ENCODE data around the gene PPP2R3A. TPM values are rescaled to one million over a fixed set of nuclear protein-coding genes. Genes with fewer than 3 reads are reported as not detected.
"Not testable (repeated sequence)": the region's sequence is repeated elsewhere in the genome, so short reads cannot be mapped to it uniquely, and the experiment has no call there.

PPP2R3A gene
- total RNA-seq, 1 donor from 2014 or later, result 19.3 TPM

DNA sequence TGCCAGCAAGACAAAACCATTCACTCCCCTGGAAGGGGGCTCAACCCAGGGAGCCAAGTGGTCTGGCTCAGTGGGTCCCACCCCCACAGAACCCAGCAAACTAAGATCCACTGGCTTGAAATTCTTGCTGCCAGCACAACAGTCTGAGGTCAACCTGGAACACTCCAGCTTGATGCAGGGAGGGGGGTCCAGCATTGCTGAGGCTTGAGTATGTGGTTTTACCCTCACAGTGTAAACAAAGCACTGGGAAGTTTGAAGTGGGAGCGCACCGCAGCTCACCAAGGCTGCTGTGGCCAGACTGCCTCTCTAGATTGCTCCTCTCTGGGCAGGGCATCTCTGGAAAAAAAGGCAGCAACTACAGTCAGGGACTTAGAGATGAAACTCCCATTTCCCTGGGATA is 148.9 kb downstream of the PPP2R3A start:
- peaks cover 47% of the 10 kb centered on the region for H3K36me3 Mint-ChIP-seq (ENCODE audit: low read depth, unreplicated experiment)
- no peak overlapping the region for H3K4me3 Mint-ChIP-seq (ENCODE audit: unreplicated experiment)
- TF ChIP-seq, protein P1, sequence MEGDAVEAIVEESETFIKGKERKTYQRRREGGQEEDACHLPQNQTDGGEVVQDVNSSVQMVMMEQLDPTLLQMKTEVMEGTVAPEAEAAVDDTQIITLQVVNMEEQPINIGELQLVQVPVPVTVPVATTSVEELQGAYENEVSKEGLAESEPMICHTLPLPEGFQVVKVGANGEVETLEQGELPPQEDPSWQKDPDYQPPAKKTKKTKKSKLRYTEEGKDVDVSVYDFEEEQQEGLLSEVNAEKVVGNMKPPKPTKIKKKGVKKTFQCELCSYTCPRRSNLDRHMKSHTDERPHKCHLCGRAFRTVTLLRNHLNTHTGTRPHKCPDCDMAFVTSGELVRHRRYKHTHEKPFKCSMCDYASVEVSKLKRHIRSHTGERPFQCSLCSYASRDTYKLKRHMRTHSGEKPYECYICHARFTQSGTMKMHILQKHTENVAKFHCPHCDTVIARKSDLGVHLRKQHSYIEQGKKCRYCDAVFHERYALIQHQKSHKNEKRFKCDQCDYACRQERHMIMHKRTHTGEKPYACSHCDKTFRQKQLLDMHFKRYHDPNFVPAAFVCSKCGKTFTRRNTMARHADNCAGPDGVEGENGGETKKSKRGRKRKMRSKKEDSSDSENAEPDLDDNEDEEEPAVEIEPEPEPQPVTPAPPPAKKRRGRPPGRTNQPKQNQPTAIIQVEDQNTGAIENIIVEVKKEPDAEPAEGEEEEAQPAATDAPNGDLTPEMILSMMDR (IDR thresholded peaks at IDR 0.05; ENCODE audit: unreplicated experiment), result no peak
- H3K4me1 Mint-ChIP-seq (ENCODE audit: unreplicated experiment), result no peaks in the 10 kb centered on the region
- peaks cover 6% of the 10 kb centered on the region for H3K9me3 Mint-ChIP-seq (ENCODE audit: unreplicated experiment)
- peaks cover 6% of the 10 kb centered on the region for H3K27me3 Mint-ChIP-seq (ENCODE audit: unreplicated experiment)
- H3K27ac Mint-ChIP-seq (ENCODE audit: unreplicated experiment), result no peak overlapping the region
- DNase-seq (ENCODE audit: low spot score), result no peak

DNA sequence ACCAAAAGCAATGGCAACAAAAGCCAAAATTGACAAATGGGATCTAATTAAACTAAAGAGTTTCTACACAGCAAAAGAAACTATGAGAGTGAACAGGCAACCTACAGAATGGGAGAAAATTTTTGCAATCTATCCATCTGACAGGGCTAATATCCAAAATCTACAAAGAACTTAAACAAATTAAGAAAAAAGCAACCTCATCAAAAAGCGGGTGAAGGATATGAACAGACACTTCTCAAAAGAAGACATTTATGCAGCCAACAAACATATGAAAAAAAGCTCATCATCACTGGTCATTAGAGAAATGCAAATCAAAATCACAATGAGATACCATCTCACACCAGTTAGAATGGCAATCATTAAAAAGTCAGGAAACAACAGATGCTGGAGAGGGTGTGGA is 153.8 kb downstream of the PPP2R3A start:
- not testable (repeated sequence) for H3K4me1 Mint-ChIP-seq (ENCODE audit: unreplicated experiment); H3K9me3 Mint-ChIP-seq (ENCODE audit: unreplicated experiment); H3K27ac Mint-ChIP-seq (ENCODE audit: unreplicated experiment); H3K27me3 Mint-ChIP-seq (ENCODE audit: unreplicated experiment); H3K4me3 Mint-ChIP-seq (ENCODE audit: unreplicated experiment); DNase-seq (ENCODE audit: low spot score)
- H3K36me3 Mint-ChIP-seq (ENCODE audit: low read depth, unreplicated experiment), result peaks cover 36% of the 10 kb centered on the region

DNA sequence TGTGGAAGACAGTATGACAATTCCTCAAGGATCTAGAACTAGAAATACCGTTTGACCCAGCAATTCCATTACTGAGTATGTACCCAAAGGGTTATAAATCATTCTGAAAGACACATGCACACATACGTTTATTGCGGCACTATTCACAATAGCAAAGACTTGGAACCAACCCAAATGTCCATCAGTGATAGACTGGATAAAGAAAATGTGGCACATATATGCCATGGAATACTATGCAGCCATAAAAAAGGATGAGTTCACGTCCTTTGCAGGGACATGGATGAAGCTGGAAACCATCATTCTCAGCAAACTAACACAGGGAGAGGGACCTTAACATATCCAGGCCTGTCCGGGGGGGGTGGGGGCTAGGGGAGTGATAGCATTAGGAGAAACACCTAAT is 154.3 kb downstream of the PPP2R3A start:
- H3K27me3 Mint-ChIP-seq (ENCODE audit: unreplicated experiment); H3K27ac Mint-ChIP-seq (ENCODE audit: unreplicated experiment); H3K4me3 Mint-ChIP-seq (ENCODE audit: unreplicated experiment); H3K9me3 Mint-ChIP-seq (ENCODE audit: unreplicated experiment); H3K4me1 Mint-ChIP-seq (ENCODE audit: unreplicated experiment); DNase-seq (ENCODE audit: low spot score): not testable (repeated sequence)
- peaks cover 36% of the 10 kb centered on the region for H3K36me3 Mint-ChIP-seq (ENCODE audit: low read depth, unreplicated experiment)

DNA sequence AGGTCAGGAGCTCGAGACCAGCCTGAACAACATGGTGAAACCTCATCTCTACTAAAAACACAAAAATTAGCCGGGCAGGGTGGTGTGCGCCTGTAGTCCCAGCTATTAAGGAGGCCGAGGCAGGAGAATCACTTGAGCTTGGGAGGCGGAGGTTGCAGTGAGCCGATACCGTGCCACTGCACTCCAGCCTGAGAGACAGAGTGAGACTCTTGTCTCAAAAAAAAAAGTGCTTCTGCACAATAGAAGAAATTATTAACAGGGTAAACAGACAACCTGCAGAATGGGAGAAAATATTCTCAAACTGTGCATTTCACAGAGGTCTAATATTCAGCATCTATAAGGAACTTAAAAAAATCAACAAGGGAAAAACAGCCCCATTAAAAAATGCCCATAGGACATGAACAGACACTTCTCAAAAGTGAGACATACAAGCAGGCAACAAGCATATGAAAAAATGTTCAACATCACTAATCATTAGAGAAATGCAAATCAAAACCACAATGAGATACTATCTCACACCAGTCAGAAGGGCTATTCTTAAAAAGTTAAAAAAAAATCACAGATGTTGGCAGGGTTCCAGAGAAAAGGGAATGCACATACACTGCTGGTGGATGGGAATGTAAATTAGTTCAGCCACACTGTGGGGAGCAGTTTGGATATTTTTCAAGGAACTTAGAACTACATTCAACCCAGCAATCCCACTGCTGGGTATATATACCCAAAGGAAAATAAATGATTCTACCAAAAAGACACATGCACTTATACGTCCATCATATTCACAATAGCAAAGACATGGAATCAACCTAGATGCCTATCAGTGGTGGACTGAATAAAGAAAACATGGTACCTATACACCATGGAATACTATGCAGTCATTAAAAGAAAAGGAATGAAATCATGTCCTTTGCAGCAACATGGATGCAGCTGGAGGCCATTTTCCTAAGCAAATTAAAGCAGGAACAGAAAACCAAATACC is 155.1 kb downstream of the PPP2R3A start:
- Mint-ChIP-seq H3K9me3 (ENCODE audit: unreplicated experiment) (peaks cover 6% of the 10 kb centered on the region), H3K27me3 (ENCODE audit: unreplicated experiment) (peaks cover 5% of the 10 kb centered on the region), H3K27ac (ENCODE audit: unreplicated experiment) (no peak overlapping the region), H3K4me1 (ENCODE audit: unreplicated experiment) (no peaks in the 10 kb centered on the region), H3K36me3 (ENCODE audit: low read depth, unreplicated experiment) (peaks cover 34% of the 10 kb centered on the region), H3K4me3 (ENCODE audit: unreplicated experiment) (no peak overlapping the region)
- no peak for DNase-seq (ENCODE audit: low spot score)
- TF ChIP-seq, protein P1 (IDR thresholded peaks at IDR 0.05; ENCODE audit: unreplicated experiment), result no peak

DNA sequence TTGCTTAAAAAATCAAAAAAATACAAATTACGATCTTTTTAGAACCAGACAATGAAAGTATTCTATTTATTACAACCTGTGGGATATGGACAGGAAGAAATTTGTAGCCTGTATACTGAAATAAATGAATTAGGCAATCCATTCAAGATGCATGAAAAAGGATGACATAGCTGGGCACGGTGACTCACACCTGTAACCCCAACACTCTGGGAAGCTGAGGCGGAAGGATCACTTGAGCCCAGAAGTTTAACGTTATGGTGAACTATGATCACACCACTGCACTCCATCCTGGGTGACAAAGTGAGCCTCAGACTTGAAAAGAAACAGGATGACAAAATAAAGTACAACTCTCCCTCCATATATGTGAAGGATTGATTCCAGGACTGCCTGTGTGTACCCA is 156.5 kb downstream of the PPP2R3A start:
- Mint-ChIP-seq H3K9me3 (ENCODE audit: unreplicated experiment) (peaks cover 2% of the 10 kb centered on the region), H3K36me3 (ENCODE audit: low read depth, unreplicated experiment) (peaks cover 35% of the 10 kb centered on the region), H3K4me3 (ENCODE audit: unreplicated experiment) (no peak overlapping the region), H3K27ac (ENCODE audit: unreplicated experiment) (no peak overlapping the region), H3K27me3 (ENCODE audit: unreplicated experiment) (peaks cover 3% of the 10 kb centered on the region), H3K4me1 (ENCODE audit: unreplicated experiment) (no peaks in the 10 kb centered on the region)
- DNase-seq (ENCODE audit: low spot score), result no peak
- TF ChIP-seq, protein P1 (IDR thresholded peaks at IDR 0.05; ENCODE audit: unreplicated experiment), result no peak

- H3K27me3 Mint-ChIP-seq (ENCODE audit: unreplicated experiment); H3K27ac Mint-ChIP-seq (ENCODE audit: unreplicated experiment); H3K4me3 Mint-ChIP-seq (ENCODE audit: unreplicated experiment); DNase-seq (ENCODE audit: low spot score); H3K9me3 Mint-ChIP-seq (ENCODE audit: unreplicated experiment); H3K4me1 Mint-ChIP-seq (ENCODE audit: unreplicated experiment): not testable (repeated sequence)
- peaks cover 13% of the 10 kb centered on the region for H3K36me3 Mint-ChIP-seq (ENCODE audit: low read depth, unreplicated experiment)
Measured at GRCh38 chr3:136131647-136132046, 166.1 kb downstream of the PPP2R3A start.
